Chondrocyte (in vitro differentiated cells): ENCODE data around the gene AGER. TPM values are rescaled to one million over a fixed set of nuclear protein-coding genes. Genes with fewer than 3 reads are reported as not detected.

Source experiments
- DNase-seq: peaks from one replicate; pipeline ENCODE4 v3.0.0; 2021; ENCODE audit warnings: mixed read lengths, low spot score
- H3K27ac Mint-ChIP-seq: one replicate; pipeline ENCODE4 v1.8.0; 2021; ENCODE audit warnings: mild to moderate bottlenecking, moderate library complexity, mixed read lengths; ENCODE audit not compliant: unreplicated experiment
- H3K27me3 Mint-ChIP-seq: 2 replicates; pipeline ENCODE4 v1.8.0; 2021; ENCODE audit warnings: low read depth, mixed read lengths
- H3K36me3 Mint-ChIP-seq: 2 replicates; pipeline ENCODE4 v1.8.0; 2021; ENCODE audit warnings: low read depth, mixed read lengths
- H3K4me1 Mint-ChIP-seq: 2 replicates; pipeline ENCODE4 v1.8.0; 2021; ENCODE audit warnings: low read depth, mild to moderate bottlenecking, mixed read lengths
- H3K4me3 Mint-ChIP-seq: one replicate; pipeline ENCODE4 v1.8.0; 2021; ENCODE audit warnings: mild to moderate bottlenecking, moderate library complexity, mixed read lengths; ENCODE audit not compliant: unreplicated experiment
- H3K9me3 Mint-ChIP-seq: 2 replicates; pipeline ENCODE4 v1.8.0; 2021; ENCODE audit warnings: low read depth, mixed read lengths
- total RNA-seq: library from RNA; stranded (reverse); gene quantifications from 3 replicates; pipeline ENCODE4 v1.2.1, GENCODE V29; 2021
- TF ChIP-seq, protein P1 (sequence below): fragments of 200-600 bp; sonication (generic); IDR thresholded peaks from 2 replicates; pipeline ENCODE4 v1.5.0; 2021; ENCODE audit warnings: antibody characterized with exemption, mild to moderate bottlenecking, moderate library complexity

Gene AGER
- total RNA-seq, 1 donor from 2014 or later = 2.6 TPM

DNA sequence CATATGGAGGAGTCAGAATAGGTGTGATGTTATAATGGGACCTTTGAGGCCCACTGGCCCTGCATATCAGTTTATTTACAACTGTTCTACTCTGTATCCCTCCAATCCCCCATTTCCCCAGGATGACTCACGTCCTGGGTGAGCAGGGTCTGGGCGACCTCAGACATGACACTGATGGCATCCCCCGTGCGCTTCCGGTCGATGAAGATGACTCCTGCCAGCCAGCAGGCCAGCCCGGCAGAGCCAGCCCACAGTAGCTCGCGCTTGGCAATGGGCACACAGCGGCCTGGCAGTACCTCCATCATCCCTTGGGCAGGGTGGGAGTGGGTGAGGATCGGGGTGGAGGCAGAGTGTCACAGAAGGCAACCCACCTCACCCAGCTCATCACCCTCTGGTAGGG, 13.8 kb downstream of the AGER start:
- H3K9me3 Mint-ChIP-seq = no peaks in the 10 kb centered on the region
- DNase-seq = peak; percentile 48
- no peaks in the 10 kb centered on the region for H3K27me3 Mint-ChIP-seq
- peaks cover 23% of the 10 kb centered on the region for H3K36me3 Mint-ChIP-seq
- TF ChIP-seq, protein P1, sequence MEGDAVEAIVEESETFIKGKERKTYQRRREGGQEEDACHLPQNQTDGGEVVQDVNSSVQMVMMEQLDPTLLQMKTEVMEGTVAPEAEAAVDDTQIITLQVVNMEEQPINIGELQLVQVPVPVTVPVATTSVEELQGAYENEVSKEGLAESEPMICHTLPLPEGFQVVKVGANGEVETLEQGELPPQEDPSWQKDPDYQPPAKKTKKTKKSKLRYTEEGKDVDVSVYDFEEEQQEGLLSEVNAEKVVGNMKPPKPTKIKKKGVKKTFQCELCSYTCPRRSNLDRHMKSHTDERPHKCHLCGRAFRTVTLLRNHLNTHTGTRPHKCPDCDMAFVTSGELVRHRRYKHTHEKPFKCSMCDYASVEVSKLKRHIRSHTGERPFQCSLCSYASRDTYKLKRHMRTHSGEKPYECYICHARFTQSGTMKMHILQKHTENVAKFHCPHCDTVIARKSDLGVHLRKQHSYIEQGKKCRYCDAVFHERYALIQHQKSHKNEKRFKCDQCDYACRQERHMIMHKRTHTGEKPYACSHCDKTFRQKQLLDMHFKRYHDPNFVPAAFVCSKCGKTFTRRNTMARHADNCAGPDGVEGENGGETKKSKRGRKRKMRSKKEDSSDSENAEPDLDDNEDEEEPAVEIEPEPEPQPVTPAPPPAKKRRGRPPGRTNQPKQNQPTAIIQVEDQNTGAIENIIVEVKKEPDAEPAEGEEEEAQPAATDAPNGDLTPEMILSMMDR = no peak
- peaks cover 32% of the 10 kb centered on the region for H3K4me1 Mint-ChIP-seq
- no peak overlapping the region for H3K4me3 Mint-ChIP-seq
- H3K27ac Mint-ChIP-seq = no peak overlapping the region

DNA sequence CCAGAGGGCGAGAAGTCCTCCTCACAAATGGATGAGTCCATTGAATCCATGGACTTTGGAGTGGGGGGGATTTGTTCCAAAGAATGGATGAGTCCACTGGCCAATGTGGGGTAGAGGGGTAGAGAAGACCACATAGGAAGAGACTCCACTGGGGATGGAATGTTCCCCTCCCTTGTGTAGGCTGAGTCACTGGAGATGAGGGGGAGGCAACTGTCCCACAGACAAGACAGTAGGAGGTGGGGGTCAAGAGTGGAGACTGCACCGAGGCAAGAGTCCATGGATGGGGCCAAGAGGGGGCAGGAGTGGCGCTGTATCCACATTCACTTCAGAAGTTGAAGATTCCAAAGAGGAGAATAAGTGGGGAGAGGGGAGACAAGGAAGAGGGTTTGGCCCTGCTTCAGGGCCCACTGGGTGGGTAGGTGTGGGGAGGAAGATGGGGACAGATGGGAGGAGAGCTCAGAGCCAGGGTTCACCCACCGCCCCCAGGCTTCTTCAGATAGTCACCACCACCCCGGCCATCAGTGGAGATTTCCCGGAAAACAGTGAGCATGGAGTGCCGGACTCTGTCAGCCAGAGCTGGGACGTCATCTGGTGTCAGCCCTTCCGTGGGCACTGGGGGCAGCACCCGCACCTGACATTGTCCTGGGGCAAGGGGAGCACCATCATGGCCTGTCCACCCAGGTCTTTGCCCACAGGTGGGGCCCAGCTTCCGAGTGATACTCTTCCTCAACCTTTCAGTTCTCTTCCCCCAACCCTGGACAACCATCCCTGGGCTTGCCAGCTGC, 15.1 kb downstream of the AGER start:
- no peaks in the 10 kb centered on the region for H3K27me3 Mint-ChIP-seq
- H3K27ac Mint-ChIP-seq = peak overlapping the region; percentile 66
- peaks cover 19% of the 10 kb centered on the region for H3K4me1 Mint-ChIP-seq
- no peak overlapping the region for H3K4me3 Mint-ChIP-seq
- H3K9me3 Mint-ChIP-seq = no peaks in the 10 kb centered on the region
- peaks cover 27% of the 10 kb centered on the region for H3K36me3 Mint-ChIP-seq
- DNase-seq = peak; percentile 60
- TF ChIP-seq, protein P1 = peak; percentile 13

DNA sequence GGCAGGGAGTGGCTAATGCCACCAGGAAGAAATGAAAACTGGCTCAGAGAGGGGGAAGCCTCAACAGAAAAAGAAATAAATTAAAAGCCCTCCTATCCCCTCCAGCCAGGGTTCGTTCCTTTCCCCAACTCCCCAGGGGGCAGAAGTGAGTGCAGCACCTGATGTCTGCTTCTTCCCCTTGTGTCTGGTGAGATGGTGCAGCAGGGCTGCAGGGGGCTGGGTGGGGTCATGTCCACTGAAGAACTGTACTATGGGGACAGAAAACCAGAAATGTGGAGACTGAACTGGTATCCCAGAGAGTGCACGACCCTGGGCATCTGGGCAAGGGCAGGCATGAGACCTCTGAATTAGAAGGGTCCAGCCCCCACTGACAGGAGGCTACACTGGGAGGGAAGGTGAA, 15.7 kb downstream of the AGER start:
- Mint-ChIP-seq H3K4me1 (peaks cover 13% of the 10 kb centered on the region), H3K27ac (no peak overlapping the region), H3K27me3 (no peaks in the 10 kb centered on the region), H3K36me3 (peaks cover 27% of the 10 kb centered on the region), H3K9me3 (no peaks in the 10 kb centered on the region), H3K4me3 (no peak overlapping the region)
- TF ChIP-seq, protein P1 = no peak
- DNase-seq = peak; percentile 51

DNA sequence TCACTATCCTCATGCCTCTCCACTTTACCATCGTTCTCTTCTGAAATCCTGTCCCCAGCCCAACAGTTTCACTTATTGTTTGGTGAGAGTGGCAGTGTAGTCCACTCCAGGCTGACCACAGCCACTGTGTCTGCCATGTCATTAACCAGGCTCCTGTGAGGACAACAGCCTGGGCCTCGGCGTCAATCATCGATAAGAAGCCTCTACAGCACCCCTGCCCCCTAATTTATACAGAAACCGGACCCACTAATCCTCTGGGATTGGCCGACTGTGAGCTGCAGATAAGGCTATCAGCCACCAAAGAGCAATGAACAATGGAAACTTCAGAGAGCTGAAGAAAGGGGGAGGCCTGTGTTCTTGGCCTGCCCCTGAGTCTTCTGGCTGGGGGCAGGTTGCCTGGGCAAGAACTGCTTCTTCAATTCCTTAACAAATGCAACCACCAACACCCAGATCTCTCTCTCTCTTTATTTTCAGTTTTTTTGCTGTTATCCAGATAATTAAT, 16.2 kb downstream of the AGER start:
- TF ChIP-seq, protein P1 = no peak
- Mint-ChIP-seq H3K9me3 (no peaks in the 10 kb centered on the region), H3K27me3 (no peaks in the 10 kb centered on the region), H3K36me3 (peaks cover 29% of the 10 kb centered on the region), H3K4me1 (peaks cover 8% of the 10 kb centered on the region), H3K27ac (peak overlapping the region; percentile 15), H3K4me3 (no peak overlapping the region)
- peak; percentile 30 for DNase-seq

DNA sequence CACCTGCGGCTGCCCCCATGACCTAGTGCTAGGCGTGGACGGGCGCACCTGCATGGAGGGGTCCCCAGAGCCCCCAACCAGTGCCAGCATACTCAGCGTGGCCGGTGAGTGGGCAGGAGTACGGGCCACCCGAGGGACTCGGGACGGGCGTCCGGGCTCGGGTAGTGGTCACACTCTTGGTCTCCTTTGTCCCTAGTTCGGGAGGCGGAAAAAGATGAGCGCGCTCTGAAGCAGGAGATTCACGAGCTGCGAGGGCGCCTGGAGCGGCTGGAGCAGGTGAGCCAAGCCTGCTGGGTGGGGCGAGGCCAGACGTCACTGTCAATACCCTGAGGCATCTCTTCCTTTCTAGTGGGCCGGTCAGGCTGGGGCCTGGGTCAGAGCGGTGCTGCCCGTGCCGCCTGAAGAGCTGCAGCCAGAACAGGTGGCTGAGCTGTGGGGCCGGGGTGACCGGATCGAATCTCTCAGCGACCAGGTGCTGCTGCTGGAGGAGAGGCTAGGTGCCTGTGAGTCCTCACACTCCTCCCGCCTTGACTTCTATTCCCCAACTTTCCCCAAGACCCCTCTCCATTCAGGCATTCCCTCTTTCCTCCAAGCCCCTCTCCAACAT, 16.8 kb downstream of the AGER start:
- Mint-ChIP-seq H3K36me3 (peaks cover 32% of the 10 kb centered on the region), H3K9me3 (no peaks in the 10 kb centered on the region), H3K27me3 (no peaks in the 10 kb centered on the region), H3K4me3 (no peak overlapping the region), H3K4me1 (peaks cover 4% of the 10 kb centered on the region), H3K27ac (peak overlapping the region; percentile 15)
- TF ChIP-seq, protein P1 = no peak
- DNase-seq = peak; percentile 90
